ENCODE data around the gene UBE2V1.
A peak's percentile ranks its signal among the peaks of the same experiment; 100 is the strongest.

UBE2V1 gene

DNA sequence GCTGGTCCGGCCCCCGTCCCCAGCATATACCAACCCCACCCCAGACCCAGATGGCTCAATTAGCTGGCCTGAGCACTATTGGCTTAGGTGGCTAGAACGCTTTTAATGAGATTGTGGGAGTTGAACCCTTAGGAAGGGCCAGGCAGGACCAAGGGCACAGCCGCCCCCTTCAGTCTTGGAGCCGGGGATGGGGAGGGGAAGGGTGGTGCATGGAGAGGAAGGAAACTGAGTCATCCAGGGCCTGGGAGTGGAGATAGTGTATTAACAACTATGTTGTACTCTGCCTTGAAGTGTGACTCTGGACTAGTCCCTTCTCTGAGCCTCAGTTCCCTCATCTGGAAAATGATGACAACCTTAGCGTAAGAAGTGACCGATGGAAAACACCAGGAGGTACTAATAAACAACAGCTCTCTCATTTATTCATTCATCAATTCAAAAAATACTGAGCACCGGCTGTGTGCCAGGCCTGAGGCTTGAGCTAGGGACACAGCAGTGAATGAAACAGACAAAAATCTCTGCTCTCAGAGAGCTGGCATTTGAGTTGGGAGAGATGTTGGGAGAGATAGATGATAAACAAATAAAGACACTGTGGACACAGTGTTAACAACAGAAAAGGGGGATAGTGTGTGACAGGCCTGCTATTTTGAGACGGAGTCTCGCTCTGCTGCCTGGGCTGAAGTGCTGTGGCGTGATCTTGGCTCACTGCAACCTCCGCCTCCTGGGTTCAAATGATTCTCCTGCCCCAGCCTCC is 29.0 kb upstream of the UBE2V1 start:
- H3K27ac ChIP-seq: no peak overlapping the region

DNA sequence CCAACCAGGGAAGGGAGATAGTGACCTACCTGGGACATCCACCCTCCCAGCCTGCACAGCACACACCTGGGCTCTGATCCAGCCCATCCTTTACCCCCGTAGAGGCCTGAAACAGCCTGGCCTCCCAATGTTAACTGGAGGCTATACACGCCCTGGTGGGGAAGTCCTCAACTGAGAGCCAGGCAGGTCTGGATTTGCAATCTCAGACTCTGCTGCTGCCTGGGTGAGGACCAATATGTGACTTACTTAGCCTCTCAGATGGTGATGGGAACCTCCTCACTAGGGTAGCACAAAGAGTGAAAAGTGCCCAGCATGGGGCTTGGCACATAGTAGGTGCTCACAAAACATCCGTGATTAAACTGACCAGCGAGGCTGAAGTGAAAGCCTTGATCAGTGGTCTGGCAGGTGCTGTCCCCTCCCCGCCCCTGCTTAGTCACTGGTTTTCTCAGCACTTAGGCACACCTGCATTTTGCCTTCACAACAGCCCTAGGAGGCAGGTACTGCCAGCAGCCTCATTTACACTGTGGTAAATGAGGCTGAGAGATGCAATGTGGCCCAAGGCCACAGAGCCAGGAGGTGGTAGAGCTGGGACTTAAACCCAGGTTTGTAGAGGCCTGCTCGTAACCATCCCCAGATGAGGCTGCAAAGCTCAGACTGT is 28.2 kb upstream of the UBE2V1 start:
- TF ChIP-seq, protein P1, sequence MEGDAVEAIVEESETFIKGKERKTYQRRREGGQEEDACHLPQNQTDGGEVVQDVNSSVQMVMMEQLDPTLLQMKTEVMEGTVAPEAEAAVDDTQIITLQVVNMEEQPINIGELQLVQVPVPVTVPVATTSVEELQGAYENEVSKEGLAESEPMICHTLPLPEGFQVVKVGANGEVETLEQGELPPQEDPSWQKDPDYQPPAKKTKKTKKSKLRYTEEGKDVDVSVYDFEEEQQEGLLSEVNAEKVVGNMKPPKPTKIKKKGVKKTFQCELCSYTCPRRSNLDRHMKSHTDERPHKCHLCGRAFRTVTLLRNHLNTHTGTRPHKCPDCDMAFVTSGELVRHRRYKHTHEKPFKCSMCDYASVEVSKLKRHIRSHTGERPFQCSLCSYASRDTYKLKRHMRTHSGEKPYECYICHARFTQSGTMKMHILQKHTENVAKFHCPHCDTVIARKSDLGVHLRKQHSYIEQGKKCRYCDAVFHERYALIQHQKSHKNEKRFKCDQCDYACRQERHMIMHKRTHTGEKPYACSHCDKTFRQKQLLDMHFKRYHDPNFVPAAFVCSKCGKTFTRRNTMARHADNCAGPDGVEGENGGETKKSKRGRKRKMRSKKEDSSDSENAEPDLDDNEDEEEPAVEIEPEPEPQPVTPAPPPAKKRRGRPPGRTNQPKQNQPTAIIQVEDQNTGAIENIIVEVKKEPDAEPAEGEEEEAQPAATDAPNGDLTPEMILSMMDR (IDR thresholded peaks at IDR 0.05): no peak
- no peak for TF ChIP-seq ZFX (IDR thresholded peaks at IDR 0.05; ENCODE audit: borderline replicate concordance)
- no peak overlapping the region for H3K27ac ChIP-seq

More for the DNA sequence above, 29.0 kb upstream of the UBE2V1 start:
- TF ChIP-seq ZFX (IDR thresholded peaks at IDR 0.05; ENCODE audit: borderline replicate concordance): no peak
- TF ChIP-seq, protein P1 (IDR thresholded peaks at IDR 0.05): no peak

DNA sequence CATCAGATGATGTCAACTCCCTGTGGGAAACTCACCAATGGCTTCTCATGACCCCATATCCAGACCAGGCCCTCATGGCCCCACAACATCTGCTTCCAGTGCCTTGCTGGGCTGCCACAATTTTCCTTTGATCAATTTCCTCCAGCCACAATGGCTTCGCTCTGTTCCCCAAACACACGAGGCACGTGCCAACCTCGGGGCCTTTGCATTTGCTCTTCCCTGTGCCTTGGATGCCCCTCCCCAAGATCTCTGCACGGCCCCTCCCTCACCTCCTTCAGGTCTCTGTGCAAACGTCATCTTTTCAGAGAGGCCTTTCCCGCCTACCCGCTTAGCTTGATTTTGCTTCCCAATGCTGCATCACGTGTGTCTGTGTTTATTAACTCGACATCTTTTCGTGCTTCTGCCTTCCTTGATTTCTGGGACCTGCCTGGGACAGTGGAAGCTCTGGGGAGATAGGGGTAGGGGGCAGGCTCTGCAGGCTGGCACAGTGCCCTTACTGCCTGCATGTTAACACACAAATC is 27.4 kb upstream of the UBE2V1 start:
- H3K27ac ChIP-seq: no peak overlapping the region
- TF ChIP-seq ZFX (IDR thresholded peaks at IDR 0.05; ENCODE audit: borderline replicate concordance): no peak
- TF ChIP-seq, protein P1 (IDR thresholded peaks at IDR 0.05): no peak

DNA sequence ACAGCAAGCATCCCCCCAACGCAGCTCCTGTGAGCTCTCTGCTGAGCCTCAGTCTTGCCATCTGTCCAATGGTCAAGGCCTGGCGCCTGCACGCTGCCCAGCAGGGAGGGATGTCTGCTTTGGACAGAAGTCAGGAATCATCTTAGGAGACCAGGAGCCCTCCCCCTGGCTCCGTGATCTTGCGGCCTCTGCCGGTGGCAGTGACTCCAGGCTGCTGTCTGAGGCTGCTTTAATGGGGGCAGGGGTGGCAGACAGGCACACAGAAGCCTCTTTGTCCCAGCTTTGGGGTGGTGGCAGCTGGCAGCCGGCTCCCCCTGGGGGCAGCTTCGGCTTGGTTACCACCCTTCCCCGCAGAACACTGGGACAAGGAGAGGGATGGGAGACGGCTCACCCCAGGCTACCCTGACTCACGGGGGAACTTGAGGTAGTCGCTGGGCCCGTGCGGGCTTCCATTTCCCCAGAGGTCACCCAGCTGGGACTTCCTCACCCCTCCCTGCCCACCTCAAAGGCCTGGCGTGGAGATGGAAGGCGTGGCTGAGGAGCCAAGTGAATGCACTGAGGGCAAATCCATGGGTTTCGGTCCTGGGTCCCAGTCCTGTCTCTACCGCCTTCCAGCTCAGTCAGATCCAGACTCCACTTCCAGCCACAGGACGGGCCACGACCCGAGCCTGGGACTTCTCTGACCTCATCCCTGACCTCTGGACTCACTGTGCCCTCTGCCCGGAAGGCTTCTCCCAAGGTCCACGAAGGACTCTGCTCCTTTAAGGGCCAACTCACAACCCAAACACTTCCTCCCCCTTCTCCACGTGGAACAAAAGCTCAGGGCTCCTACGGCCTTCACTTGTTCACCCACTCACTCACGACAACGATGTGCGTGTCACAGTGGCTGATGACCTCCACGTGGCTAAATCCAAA is 25.8 kb upstream of the UBE2V1 start:
- peak overlapping the region; percentile 22; the same call in 1 of the 2 replicates for H3K27ac ChIP-seq
- no peak for TF ChIP-seq ZFX (IDR thresholded peaks at IDR 0.05; ENCODE audit: borderline replicate concordance)
- TF ChIP-seq, protein P1 (IDR thresholded peaks at IDR 0.05): 0 out of 2 replicates have a peak, but pooled peaks have one; percentile 9

DNA sequence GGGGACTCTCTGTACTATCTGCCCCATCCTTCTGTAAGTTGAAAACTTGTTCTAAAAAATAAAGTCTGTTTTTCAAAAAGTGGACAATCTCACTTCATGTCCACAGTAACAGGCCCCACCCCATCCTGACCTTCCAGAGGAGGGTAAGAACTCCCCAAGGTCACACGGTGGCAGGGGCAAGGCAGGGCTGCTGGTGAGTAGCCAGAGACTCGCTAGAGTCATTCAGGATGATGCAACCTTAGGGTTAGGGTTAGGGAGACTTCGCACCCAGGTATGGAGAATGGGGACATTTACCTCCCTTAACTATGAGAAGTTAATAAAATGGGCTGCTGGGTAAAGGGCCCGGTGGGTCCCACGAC is 25.1 kb upstream of the UBE2V1 start:
- peak overlapping the region; percentile 22; the same call in 1 of the 2 replicates for H3K27ac ChIP-seq
- TF ChIP-seq ZFX (IDR thresholded peaks at IDR 0.05; ENCODE audit: borderline replicate concordance): no peak
- TF ChIP-seq, protein P1 (IDR thresholded peaks at IDR 0.05): no peak

DNA sequence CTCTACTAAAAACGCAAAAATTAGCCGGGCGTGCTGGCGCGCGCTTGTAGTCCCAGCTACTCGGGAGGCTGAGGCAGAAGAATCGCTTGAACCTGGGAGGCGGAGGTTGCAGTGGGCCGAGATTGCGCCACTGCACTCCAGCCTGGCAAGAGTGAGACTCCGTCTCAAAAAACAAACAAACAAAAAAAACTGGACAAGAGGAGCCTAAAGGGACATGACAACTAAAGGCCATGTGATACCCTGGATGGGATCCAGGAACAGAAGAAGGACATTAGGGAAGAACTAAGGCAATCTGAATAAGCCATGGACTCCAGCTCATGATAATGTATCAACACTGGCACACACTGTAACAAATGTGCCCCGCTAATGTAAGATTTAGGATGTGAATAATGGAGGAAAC is 24.8 kb upstream of the UBE2V1 start:
- peak overlapping the region; percentile 22; the same call in 1 of the 2 replicates for H3K27ac ChIP-seq
